OCI-LY3 (cell line): ENCODE data around the gene CLCF1.

Experiments used
- EZH2phosphoT487 ChIP-seq: fragments of 200-600 bp; shearing (Covaris generic); IDR thresholded peaks from 2 replicates; pipeline ENCODE4 v1.6.1; 2018; ENCODE audit warnings: antibody characterized with exemption, mixed run types, low read depth
- TF ChIP-seq, protein P1 (sequence below): fragments of 200-600, 300-600 bp; sonication (generic); IDR thresholded peaks from 2 replicates; pipeline ENCODE4 v1.5.1; 2014; ENCODE audit warnings: antibody characterized with exemption, low read length, low read depth

DNA sequence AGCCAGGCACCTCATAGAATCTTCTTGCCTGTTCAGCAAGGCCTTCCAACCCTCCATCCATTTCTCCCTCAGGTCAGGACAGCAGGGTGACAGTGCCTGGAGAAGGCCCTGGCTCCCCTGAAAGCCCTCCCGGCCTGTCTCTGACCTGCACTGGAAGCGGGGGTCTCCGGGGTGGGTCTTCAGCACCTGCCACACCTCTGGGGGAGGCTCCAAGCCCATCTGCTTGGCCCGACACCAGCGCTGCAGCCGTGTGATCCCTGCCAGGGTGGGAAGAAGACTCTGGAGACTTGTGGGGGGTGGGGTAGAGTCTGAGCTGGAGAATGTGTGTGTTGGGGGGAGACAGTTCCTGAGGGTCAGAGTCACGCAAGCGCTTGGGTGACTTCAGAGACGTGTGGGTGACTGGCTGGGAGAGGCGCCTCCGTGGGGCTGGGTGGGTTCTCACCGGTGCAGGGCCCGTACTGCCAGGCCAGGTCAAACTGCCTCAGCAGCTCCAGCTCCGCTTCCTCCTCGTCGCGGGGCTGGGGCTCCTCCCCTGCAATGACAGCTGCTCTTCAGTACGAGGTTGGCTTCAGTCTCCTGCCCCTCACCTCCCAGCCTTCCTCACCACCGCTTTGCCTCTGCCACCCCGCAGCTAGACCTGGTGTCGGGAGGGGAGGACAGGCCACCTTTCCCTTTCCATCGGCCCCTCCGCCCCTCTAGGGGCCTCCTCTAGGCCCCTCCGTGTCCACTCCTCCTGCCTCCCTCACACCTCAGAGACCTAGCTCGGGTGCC is 20.7 kb downstream of the CLCF1 start:
- TF ChIP-seq, protein P1, sequence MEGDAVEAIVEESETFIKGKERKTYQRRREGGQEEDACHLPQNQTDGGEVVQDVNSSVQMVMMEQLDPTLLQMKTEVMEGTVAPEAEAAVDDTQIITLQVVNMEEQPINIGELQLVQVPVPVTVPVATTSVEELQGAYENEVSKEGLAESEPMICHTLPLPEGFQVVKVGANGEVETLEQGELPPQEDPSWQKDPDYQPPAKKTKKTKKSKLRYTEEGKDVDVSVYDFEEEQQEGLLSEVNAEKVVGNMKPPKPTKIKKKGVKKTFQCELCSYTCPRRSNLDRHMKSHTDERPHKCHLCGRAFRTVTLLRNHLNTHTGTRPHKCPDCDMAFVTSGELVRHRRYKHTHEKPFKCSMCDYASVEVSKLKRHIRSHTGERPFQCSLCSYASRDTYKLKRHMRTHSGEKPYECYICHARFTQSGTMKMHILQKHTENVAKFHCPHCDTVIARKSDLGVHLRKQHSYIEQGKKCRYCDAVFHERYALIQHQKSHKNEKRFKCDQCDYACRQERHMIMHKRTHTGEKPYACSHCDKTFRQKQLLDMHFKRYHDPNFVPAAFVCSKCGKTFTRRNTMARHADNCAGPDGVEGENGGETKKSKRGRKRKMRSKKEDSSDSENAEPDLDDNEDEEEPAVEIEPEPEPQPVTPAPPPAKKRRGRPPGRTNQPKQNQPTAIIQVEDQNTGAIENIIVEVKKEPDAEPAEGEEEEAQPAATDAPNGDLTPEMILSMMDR, result no peak
- TF ChIP-seq EZH2phosphoT487, result no peak
